NCI-H345 (cell line): ENCODE measurements around the gene SMS.

Experiments
- DNase-seq: peaks from one replicate; lab custom pipeline; 2025; lab: John Stamatoyannopoulos, UW

The SMS gene

GRCh38 chrX:22039541-22039940 is 99.0 kb downstream of the SMS start:
- DNase-seq, result no peak

GRCh38 chrX:22040184-22040583 is 99.7 kb downstream of the SMS start:
- DNase-seq, result no peak

- peak; percentile 9 for DNase-seq
Observed at GRCh38 chrX:22041907-22042530, 101.5 kb downstream of the SMS start.

GRCh38 chrX:22043872-22044271 is 103.4 kb downstream of the SMS start:
- DNase-seq, result no peak
